Astrocyte (in vitro differentiated cells and primary cell): Measurements from ENCODE around the gene CKAP4. TPM values are rescaled to one million over a fixed set of nuclear protein-coding genes. Genes with fewer than 3 reads are reported as not detected.

Source experiments
- DNase-seq: peaks from one replicate; pipeline ENCODE4 v3.0.0-alpha.2; 2010; ENCODE audit warnings: low read depth
- FAIRE-seq: peaks from 2 replicates; lab custom pipeline; 2011; peaks lifted over from hg19 to GRCh38; lab: Jason Lieb, UNC
- H2AFZ ChIP-seq: 2 replicates; pipeline ENCODE4 v1.6.0; 2012; ENCODE audit warnings: low read depth, low read length, inconsistent platforms
- H3K27ac ChIP-seq: 2 replicates; pipeline ENCODE4 v1.5.1; 2011; ENCODE audit warnings: low read depth, low read length, inconsistent platforms
- H3K27me3 ChIP-seq: 2 replicates; pipeline ENCODE4 v1.6.0; 2011; ENCODE audit warnings: low read length, inconsistent platforms; ENCODE audit not compliant: insufficient read depth
- H3K36me3 ChIP-seq: 2 replicates; pipeline ENCODE4 v1.5.1; 2011; ENCODE audit warnings: low read length, inconsistent platforms; ENCODE audit not compliant: insufficient read depth
- H3K4me1 ChIP-seq: 2 replicates; pipeline ENCODE4 v1.5.1; 2011; ENCODE audit warnings: low read length, inconsistent platforms; ENCODE audit not compliant: insufficient read depth
- H3K4me2 ChIP-seq: 2 replicates; pipeline ENCODE4 v1.6.0; 2012; ENCODE audit warnings: low read length, inconsistent platforms
- H3K4me3 ChIP-seq: 2 replicates; pipeline ENCODE4 v1.5.1; 2011; ENCODE audit warnings: low read depth, mild to moderate bottlenecking, low read length, inconsistent platforms; ENCODE audit not compliant: insufficient read depth
- H3K79me2 ChIP-seq: 2 replicates; pipeline ENCODE4 v1.6.0; 2012; ENCODE audit warnings: mild to moderate bottlenecking, low read length, inconsistent platforms; ENCODE audit not compliant: insufficient read depth
- H3K9ac ChIP-seq: 2 replicates; pipeline ENCODE4 v1.6.0; 2012; ENCODE audit warnings: mild to moderate bottlenecking, low read length, inconsistent platforms
- H3K9me3 ChIP-seq: 2 replicates; pipeline ENCODE4 v1.5.1; 2012; ENCODE audit warnings: low read depth, mild to moderate bottlenecking, low read length, inconsistent platforms; ENCODE audit not compliant: insufficient read depth
- H4K20me1 ChIP-seq: 2 replicates; pipeline ENCODE4 v1.6.0; 2012; ENCODE audit warnings: low read length, inconsistent platforms; ENCODE audit not compliant: insufficient read depth
- H3K27ac Mint-ChIP-seq: one replicate; pipeline ENCODE4 v1.8.0; 2021; ENCODE audit warnings: mild to moderate bottlenecking, mixed read lengths; ENCODE audit not compliant: unreplicated experiment
- H3K27me3 Mint-ChIP-seq: one replicate; pipeline ENCODE4 v1.8.0; 2021; ENCODE audit warnings: low read depth, mixed read lengths; ENCODE audit not compliant: unreplicated experiment
- H3K36me3 Mint-ChIP-seq: one replicate; pipeline ENCODE4 v1.8.0; 2021; ENCODE audit warnings: low read depth, mixed read lengths; ENCODE audit not compliant: unreplicated experiment
- H3K4me1 Mint-ChIP-seq: one replicate; pipeline ENCODE4 v1.8.0; 2021; ENCODE audit warnings: low read depth, mixed read lengths; ENCODE audit not compliant: unreplicated experiment
- H3K4me3 Mint-ChIP-seq: one replicate; pipeline ENCODE4 v1.8.0; 2021; ENCODE audit warnings: mild to moderate bottlenecking, moderate library complexity, mixed read lengths; ENCODE audit not compliant: unreplicated experiment
- H3K9me3 Mint-ChIP-seq: one replicate; pipeline ENCODE4 v1.8.0; 2021; ENCODE audit warnings: mild to moderate bottlenecking, mixed read lengths; ENCODE audit not compliant: unreplicated experiment
- CTCF ChIP-seq: IDR thresholded peaks from 2 replicates; pipeline ENCODE4 v1.5.1; 2011; ENCODE audit warnings: low read depth, mild to moderate bottlenecking, inconsistent platforms, low read length, moderate library complexity; ENCODE audit not compliant: insufficient read depth
- EZH2 ChIP-seq: IDR thresholded peaks from 2 replicates; pipeline ENCODE4 v1.6.1; 2012; ENCODE audit warnings: mild to moderate bottlenecking, low read length, inconsistent platforms; ENCODE audit not compliant: insufficient read depth
- total RNA-seq: library from RNA; stranded (reverse); gene quantifications from 2 replicates; pipeline ENCODE4 v1.2.1, GENCODE V29; 2021

Gene CKAP4
- total RNA-seq, 1 donor from 2014 or later, result 324 TPM

DNA sequence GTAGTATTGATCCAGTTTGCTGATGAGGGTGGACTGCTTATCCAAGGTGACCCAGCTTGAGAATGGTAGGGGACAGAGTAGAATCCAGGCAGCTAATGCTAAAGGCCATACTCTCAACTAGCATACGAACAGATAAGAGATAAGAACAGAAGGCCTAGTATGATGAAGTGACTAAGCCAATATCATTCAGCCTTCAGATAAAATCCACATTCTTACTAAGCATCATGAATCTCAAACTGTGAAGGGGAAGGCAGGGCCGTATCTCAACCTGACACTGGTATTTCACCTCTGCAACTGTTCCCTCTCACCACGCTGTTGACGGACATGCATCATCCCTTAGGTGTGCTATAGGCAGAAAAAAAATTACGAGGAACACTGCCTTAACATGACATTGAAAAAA is 8.1 kb upstream of the CKAP4 start:
- Histone ChIP-seq H3K9me3 (no peaks in the 10 kb centered on the region), H3K79me2 (no peaks in the 10 kb centered on the region), H3K4me2 (no peak overlapping the region), H3K27me3 (no peaks in the 10 kb centered on the region), H3K4me3 (no peak overlapping the region), H3K9ac (no peak overlapping the region), H3K36me3 (no peaks in the 10 kb centered on the region), H3K4me1 (no peaks in the 10 kb centered on the region), H2AFZ (no peak overlapping the region), H4K20me1 (no peaks in the 10 kb centered on the region), H3K27ac (no peak overlapping the region)
- Mint-ChIP-seq H3K4me3 (no peak overlapping the region), H3K4me1 (peaks cover 10% of the 10 kb centered on the region), H3K27ac (no peak overlapping the region), H3K27me3 (peaks cover 4% of the 10 kb centered on the region), H3K36me3 (no peaks in the 10 kb centered on the region), H3K9me3 (no peaks in the 10 kb centered on the region)
- TF ChIP-seq EZH2 (no peak), CTCF (no peak)
- no peak for DNase-seq
- FAIRE-seq, result no peak

- H3K4me2 ChIP-seq, result no peak overlapping the region
- Mint-ChIP-seq H3K27me3 (peaks cover 4% of the 10 kb centered on the region), H3K4me3 (no peak overlapping the region), H3K27ac (no peak overlapping the region), H3K9me3 (no peaks in the 10 kb centered on the region), H3K4me1 (peaks cover 10% of the 10 kb centered on the region), H3K36me3 (no peaks in the 10 kb centered on the region)
- H3K9ac ChIP-seq, result no peak overlapping the region
- FAIRE-seq (no peak), DNase-seq (no peak)
- no peaks in the 10 kb centered on the region for H3K36me3 ChIP-seq
- no peak overlapping the region for H2AFZ ChIP-seq
- H3K9me3 ChIP-seq, result no peaks in the 10 kb centered on the region
- no peak overlapping the region for H3K4me3 ChIP-seq
- no peaks in the 10 kb centered on the region for H4K20me1 ChIP-seq
- H3K79me2 ChIP-seq, result no peaks in the 10 kb centered on the region
- no peak for TF ChIP-seq CTCF
- TF ChIP-seq EZH2, result no peak
- H3K27me3 ChIP-seq, result no peaks in the 10 kb centered on the region
- no peak overlapping the region for H3K27ac ChIP-seq
- no peaks in the 10 kb centered on the region for H3K4me1 ChIP-seq
Observed at GRCh38 chr12:106255493-106255892, 7.7 kb upstream of the CKAP4 start.

- Histone ChIP-seq H4K20me1 (no peaks in the 10 kb centered on the region), H3K27me3 (no peaks in the 10 kb centered on the region), H3K36me3 (no peaks in the 10 kb centered on the region), H3K79me2 (no peaks in the 10 kb centered on the region), H3K4me2 (no peak overlapping the region), H3K27ac (no peak overlapping the region), H3K9me3 (no peaks in the 10 kb centered on the region), H3K4me1 (no peaks in the 10 kb centered on the region), H3K4me3 (no peak overlapping the region), H2AFZ (no peak overlapping the region), H3K9ac (no peak overlapping the region)
- FAIRE-seq (no peak), DNase-seq (no peak)
- H3K9me3 Mint-ChIP-seq, result no peaks in the 10 kb centered on the region
- no peak overlapping the region for H3K4me3 Mint-ChIP-seq
- TF ChIP-seq EZH2 (no peak), CTCF (no peak)
- no peak overlapping the region for H3K27ac Mint-ChIP-seq
- peaks cover 10% of the 10 kb centered on the region for H3K4me1 Mint-ChIP-seq
- H3K27me3 Mint-ChIP-seq, result peaks cover 4% of the 10 kb centered on the region
- no peaks in the 10 kb centered on the region for H3K36me3 Mint-ChIP-seq
Observed at GRCh38 chr12:106254724-106255123, 6.9 kb upstream of the CKAP4 start.
